Upper lobe of left lung (tissue), 4 donors: ENCODE data around the gene C4B.

Experiments
- POLR2A ChIP-seq, 4 donors: fragments of 450-650 bp; IDR thresholded peaks; one replicate each; pipeline ENCODE4 v1.5.1; 2016 to 2017; ENCODE audit warnings: antibody characterized with exemption in 4 of 4, mild to moderate bottlenecking in 2 of 4
- POLR2AphosphoS5 ChIP-seq, 2 donors: sonication (generic); formaldehyde crosslinking; IDR thresholded peaks; one replicate each; pipeline ENCODE4 v1.5.1; 2017; ENCODE audit warnings: antibody characterized with exemption in 2 of 2
- TF ChIP-seq, protein P1 (sequence below), 6 experiments: fragments of 450-650 bp in 4 of 6; fragments of 200-600 bp in 2 of 6; sonication (generic) in 2 of 6; IDR thresholded peaks; one replicate each; pipeline ENCODE4 v1.5.1; 2016 to 2019; ENCODE audit warnings: antibody characterized with exemption in 6 of 6

- TF ChIP-seq POLR2AphosphoS5 (IDR thresholded peaks at IDR 0.05) = no peak
- TF ChIP-seq, protein P1, sequence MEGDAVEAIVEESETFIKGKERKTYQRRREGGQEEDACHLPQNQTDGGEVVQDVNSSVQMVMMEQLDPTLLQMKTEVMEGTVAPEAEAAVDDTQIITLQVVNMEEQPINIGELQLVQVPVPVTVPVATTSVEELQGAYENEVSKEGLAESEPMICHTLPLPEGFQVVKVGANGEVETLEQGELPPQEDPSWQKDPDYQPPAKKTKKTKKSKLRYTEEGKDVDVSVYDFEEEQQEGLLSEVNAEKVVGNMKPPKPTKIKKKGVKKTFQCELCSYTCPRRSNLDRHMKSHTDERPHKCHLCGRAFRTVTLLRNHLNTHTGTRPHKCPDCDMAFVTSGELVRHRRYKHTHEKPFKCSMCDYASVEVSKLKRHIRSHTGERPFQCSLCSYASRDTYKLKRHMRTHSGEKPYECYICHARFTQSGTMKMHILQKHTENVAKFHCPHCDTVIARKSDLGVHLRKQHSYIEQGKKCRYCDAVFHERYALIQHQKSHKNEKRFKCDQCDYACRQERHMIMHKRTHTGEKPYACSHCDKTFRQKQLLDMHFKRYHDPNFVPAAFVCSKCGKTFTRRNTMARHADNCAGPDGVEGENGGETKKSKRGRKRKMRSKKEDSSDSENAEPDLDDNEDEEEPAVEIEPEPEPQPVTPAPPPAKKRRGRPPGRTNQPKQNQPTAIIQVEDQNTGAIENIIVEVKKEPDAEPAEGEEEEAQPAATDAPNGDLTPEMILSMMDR (IDR thresholded peaks at IDR 0.05) = no peak
- no peak for TF ChIP-seq POLR2A (IDR thresholded peaks at IDR 0.05)
These were observed 31.3 kb downstream of the C4B start for GRCh38 chr6:32045811-32046449.
